RWPE2 (cell line): ENCODE data around the gene NUMB.

ENCODE experiments used
- ATAC-seq: fragments of 200-7000 bp; cut with Tn5 transposase; 3 replicates; pipeline ENCODE4 v1.9.1; 2021; ENCODE audit warnings: low read depth
- DNase-seq: peaks from one replicate; pipeline ENCODE4 v3.0.0-alpha.2; 2020; ENCODE audit warnings: low spot score
- H3K27ac ChIP-seq: fragments of 450-650 bp; 2 replicates; pipeline ENCODE4 v1.5.1; 2017; ENCODE audit warnings: mild to moderate bottlenecking; ENCODE audit not compliant: poor library complexity, severe bottlenecking
- H3K27me3 ChIP-seq: fragments of 250-450 bp; sonication (Bioruptor Pico); 2 replicates; pipeline ENCODE4 v1.5.1; 2021; ENCODE audit warnings: mild to moderate bottlenecking, moderate library complexity; ENCODE audit not compliant: insufficient read depth, poor library complexity, severe bottlenecking
- H3K36me3 ChIP-seq: fragments of 250-450 bp; sonication (Bioruptor Pico); 2 replicates; pipeline ENCODE4 v1.5.1; 2020; ENCODE audit warnings: low read depth, mild to moderate bottlenecking, moderate library complexity
- H3K4me1 ChIP-seq: fragments of 250-450 bp; sonication (Bioruptor Pico); 2 replicates; pipeline ENCODE4 v1.5.1; 2021; ENCODE audit warnings: mild to moderate bottlenecking, moderate library complexity; ENCODE audit not compliant: insufficient read depth, poor library complexity, severe bottlenecking
- H3K4me3 ChIP-seq: fragments of 250-450 bp; sonication (Bioruptor Pico); 2 replicates; pipeline ENCODE4 v1.5.1; 2021; ENCODE audit warnings: mild to moderate bottlenecking, moderate library complexity; ENCODE audit not compliant: severe bottlenecking
- H3K9me3 ChIP-seq: fragments of 250-450 bp; sonication (Bioruptor Pico); 2 replicates; pipeline ENCODE4 v1.5.1; 2021; ENCODE audit warnings: mild to moderate bottlenecking, moderate library complexity; ENCODE audit not compliant: severe bottlenecking
- TF ChIP-seq, protein P1 (sequence below): fragments of 450-650 bp; IDR thresholded peaks from one replicate; pipeline ENCODE4 v1.5.1; 2017; ENCODE audit warnings: mild to moderate bottlenecking, moderate library complexity; ENCODE audit not compliant: poor library complexity, severe bottlenecking

Gene NUMB

DNA sequence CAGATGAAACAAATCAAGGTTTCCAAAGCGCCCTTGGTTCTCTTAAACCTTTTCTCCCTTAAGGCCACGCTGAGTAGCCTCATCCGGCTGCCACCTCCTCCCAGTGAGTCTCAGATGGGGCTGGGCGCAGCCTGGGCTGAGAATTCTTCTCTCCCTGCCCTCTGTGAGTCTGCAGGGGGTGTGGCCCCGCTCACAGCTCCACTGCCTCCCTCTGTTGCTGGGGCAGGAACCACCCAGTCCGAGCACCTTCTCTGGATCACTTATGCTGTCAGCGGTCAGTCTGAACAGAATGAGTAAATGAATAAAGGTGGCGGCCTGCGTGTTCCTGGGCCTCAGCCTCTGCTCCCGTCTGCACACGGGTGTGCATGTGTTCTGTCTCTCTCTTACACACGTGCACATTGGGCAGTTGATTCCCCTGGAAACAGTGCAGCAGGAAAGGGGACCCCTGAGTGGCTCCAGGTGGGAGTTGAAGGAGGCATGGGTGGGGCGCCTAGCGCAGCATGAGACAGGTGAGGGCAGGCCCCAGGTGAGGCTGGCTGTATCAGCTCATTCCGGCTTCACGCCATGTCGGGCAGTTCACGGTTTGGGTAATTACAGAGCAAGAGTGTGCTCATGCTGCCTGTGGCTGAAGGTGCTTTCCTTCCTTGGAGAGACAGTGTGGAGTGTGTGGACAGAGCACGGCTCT is 216.7 kb downstream of the NUMB start:
- Histone ChIP-seq H3K36me3 (no peaks in the 10 kb centered on the region), H3K27me3 (peaks cover 39% of the 10 kb centered on the region), H3K4me3 (no peak overlapping the region), H3K9me3 (no peaks in the 10 kb centered on the region), H3K4me1 (peaks cover 15% of the 10 kb centered on the region), H3K27ac (no peak overlapping the region)
- DNase-seq (peak; percentile 61), ATAC-seq (no peak)
- TF ChIP-seq, protein P1, sequence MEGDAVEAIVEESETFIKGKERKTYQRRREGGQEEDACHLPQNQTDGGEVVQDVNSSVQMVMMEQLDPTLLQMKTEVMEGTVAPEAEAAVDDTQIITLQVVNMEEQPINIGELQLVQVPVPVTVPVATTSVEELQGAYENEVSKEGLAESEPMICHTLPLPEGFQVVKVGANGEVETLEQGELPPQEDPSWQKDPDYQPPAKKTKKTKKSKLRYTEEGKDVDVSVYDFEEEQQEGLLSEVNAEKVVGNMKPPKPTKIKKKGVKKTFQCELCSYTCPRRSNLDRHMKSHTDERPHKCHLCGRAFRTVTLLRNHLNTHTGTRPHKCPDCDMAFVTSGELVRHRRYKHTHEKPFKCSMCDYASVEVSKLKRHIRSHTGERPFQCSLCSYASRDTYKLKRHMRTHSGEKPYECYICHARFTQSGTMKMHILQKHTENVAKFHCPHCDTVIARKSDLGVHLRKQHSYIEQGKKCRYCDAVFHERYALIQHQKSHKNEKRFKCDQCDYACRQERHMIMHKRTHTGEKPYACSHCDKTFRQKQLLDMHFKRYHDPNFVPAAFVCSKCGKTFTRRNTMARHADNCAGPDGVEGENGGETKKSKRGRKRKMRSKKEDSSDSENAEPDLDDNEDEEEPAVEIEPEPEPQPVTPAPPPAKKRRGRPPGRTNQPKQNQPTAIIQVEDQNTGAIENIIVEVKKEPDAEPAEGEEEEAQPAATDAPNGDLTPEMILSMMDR, result no peak

DNA sequence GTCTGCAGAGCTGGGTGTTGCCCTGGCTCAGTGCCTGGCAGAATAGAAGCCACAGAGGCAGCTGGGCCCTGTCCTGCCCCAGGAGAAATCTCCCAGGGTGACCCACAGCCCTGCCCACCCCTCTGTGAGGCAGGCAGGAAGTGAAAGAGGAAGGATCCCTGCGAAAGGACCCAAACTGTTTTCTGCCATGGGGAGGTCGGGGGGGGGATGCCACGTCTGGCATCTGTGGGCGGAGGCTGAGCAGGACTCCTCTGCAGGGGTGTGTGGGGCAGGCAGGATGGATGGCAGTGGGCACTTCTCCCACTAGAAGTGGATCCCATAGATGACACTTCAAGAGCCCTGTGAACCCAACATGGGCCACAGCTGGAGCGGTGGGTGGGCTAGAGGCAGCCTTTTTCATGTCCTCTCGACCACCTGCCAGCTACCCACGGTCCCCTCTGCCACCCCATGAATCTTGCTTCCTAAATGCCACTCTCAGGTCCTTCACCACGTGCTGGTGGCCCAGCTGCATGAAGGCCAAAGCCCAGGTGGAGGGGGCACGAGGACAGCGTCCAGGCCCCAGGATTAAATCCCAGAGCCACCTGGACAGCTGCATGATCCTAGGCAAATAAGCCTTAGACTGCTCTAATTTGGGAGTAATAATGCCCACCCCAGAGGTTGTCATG is 217.4 kb downstream of the NUMB start:
- H3K4me3 ChIP-seq, result no peak overlapping the region
- ATAC-seq, result no peak
- H3K27ac ChIP-seq, result no peak overlapping the region
- H3K4me1 ChIP-seq, result peaks cover 15% of the 10 kb centered on the region
- TF ChIP-seq, protein P1, result no peak
- DNase-seq, result peak; percentile 59
- no peaks in the 10 kb centered on the region for H3K36me3 ChIP-seq
- no peaks in the 10 kb centered on the region for H3K9me3 ChIP-seq
- H3K27me3 ChIP-seq, result peaks cover 45% of the 10 kb centered on the region

- no peak overlapping the region for H3K27ac ChIP-seq
- TF ChIP-seq, protein P1, result no peak
- no peaks in the 10 kb centered on the region for H3K36me3 ChIP-seq
- H3K4me1 ChIP-seq, result peaks cover 15% of the 10 kb centered on the region
- no peaks in the 10 kb centered on the region for H3K9me3 ChIP-seq
- peak; percentile 66 for DNase-seq
- no peak overlapping the region for H3K4me3 ChIP-seq
- ATAC-seq, result no peak
- H3K27me3 ChIP-seq, result peaks cover 57% of the 10 kb centered on the region
Measured at GRCh38 chr14:73239393-73240241, 218.7 kb downstream of the NUMB start.

DNA sequence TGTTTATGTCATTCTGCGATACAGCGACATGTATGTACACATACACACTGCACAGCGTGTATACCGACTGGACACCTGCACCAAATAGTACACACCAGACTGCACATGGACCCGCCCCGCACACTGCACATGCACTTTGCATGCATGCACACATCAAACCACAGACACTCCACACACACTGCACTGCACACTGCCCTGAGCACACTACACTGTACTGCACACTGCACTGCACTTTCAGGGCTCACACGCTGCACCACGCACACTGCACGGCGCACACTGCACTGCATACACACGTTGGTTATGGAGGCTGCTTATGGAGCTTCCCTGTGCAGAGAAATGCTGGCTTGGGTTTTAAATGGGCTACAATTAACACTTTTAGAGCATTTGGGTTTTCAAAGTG is 219.4 kb downstream of the NUMB start:
- Histone ChIP-seq H3K4me1 (peaks cover 15% of the 10 kb centered on the region), H3K9me3 (no peaks in the 10 kb centered on the region), H3K27ac (no peak overlapping the region), H3K27me3 (peaks cover 59% of the 10 kb centered on the region), H3K36me3 (no peaks in the 10 kb centered on the region), H3K4me3 (peak overlapping the region; percentile 27)
- DNase-seq (peak; percentile 50), ATAC-seq (no peak)
- TF ChIP-seq, protein P1, result no peak
